Measurements from ENCODE around the gene PKP4.

DNA sequence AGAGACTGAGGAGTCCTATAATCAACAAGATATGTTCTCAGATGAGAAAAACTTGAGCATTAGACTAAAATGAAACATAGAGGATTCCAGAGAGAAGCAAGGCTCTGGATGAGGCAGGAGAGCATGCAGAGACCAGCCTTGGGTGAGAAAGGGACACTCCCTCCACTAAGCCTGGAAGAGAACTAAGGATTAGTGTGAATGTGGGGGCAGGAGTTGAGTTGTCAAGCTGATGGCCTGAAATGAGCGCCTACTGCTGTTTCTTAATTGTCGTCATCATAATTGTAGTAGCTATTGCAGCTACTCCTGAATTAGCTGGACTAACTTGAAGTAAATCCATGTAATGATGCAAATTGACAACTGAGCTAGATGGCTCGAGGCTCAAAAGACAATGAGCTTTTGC, 114.1 kb downstream of the PKP4 start:
- TF ChIP-seq, protein P1, sequence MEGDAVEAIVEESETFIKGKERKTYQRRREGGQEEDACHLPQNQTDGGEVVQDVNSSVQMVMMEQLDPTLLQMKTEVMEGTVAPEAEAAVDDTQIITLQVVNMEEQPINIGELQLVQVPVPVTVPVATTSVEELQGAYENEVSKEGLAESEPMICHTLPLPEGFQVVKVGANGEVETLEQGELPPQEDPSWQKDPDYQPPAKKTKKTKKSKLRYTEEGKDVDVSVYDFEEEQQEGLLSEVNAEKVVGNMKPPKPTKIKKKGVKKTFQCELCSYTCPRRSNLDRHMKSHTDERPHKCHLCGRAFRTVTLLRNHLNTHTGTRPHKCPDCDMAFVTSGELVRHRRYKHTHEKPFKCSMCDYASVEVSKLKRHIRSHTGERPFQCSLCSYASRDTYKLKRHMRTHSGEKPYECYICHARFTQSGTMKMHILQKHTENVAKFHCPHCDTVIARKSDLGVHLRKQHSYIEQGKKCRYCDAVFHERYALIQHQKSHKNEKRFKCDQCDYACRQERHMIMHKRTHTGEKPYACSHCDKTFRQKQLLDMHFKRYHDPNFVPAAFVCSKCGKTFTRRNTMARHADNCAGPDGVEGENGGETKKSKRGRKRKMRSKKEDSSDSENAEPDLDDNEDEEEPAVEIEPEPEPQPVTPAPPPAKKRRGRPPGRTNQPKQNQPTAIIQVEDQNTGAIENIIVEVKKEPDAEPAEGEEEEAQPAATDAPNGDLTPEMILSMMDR (IDR thresholded peaks at IDR 0.05) = no peak
- TF ChIP-seq POLR2A (IDR thresholded peaks at IDR 0.05) = no peak
- no peak for TF ChIP-seq EP300 (IDR thresholded peaks at IDR 0.05)

All from ovary (tissue), 3 donors.